HepG2 (cell line): ENCODE results near the gene GABRG3. TPM values are rescaled to one million over a fixed set of nuclear protein-coding genes. Genes with fewer than 3 reads are reported as not detected.

Source experiments
- ATAC-seq: fragments of 200-7000 bp; cut with Tn5 transposase; 3 replicates; pipeline ENCODE4 v1.9.1; 2020; ENCODE audit warnings: mild to moderate bottlenecking, moderate library complexity
- BruUV-seq: library from RNA; stranded (reverse); fragments of 400-500 nt; replicated peaks from 2 replicates; lab custom pipeline; 2021; lab: Mats Ljungman, UMichigan
- CTCF ChIA-PET: fragments of 300-600 bp; formaldehyde crosslinking; extraction: SDS; loops from one replicate; lab custom pipeline; 2021; ENCODE audit warnings: low total read pairs, inconsistent platforms, low intra/inter-chr PET ratio; lab: Yijun Ruan, JAX
- POLR2A ChIA-PET: fragments of 350-600 bp; sonication (Branson Sonifier 250); formaldehyde crosslinking; loops from one replicate; lab custom pipeline; 2020; ENCODE audit warnings: antibody characterized with exemption, inconsistent platforms; lab: Yijun Ruan, JAX
- DNase-seq: peaks from one replicate; pipeline ENCODE4 v3.0.0-alpha.2; 2015; ENCODE audit warnings: low spot score
- FAIRE-seq: peaks from 3 replicates; lab custom pipeline; 2011; peaks lifted over from hg19 to GRCh38; lab: Jason Lieb, UNC
- H2AFZ ChIP-seq: one replicate; pipeline ENCODE4 v1.6.1; 2011; ENCODE audit warnings: low read length, inconsistent platforms
- H3K27ac ChIP-seq: fragments of 300-600 bp; 3 replicates; pipeline ENCODE4 v1.8.0; 2011; ENCODE audit warnings: mixed run types, mild to moderate bottlenecking, mixed read lengths, low read length, inconsistent platforms; ENCODE audit not compliant: insufficient read depth; ENCODE audit errors: extremely low read length
- H3K27me3 ChIP-seq, 2 experiments: fragments of 200-600 bp in 1 of 2; 2 replicates in 1 of 2; 3 replicates in 1 of 2; pipeline versions ENCODE4 v1.6.0 to v1.8.0; 2011; ENCODE audit warnings: low read length in 2 of 2, mild to moderate bottlenecking in 2 of 2, moderate library complexity in 2 of 2, inconsistent platforms in 1 of 2; ENCODE audit not compliant: insufficient read depth in 2 of 2, control insufficient read depth in 1 of 2
- H3K36me3 ChIP-seq, 2 experiments: fragments of 200-600 bp in 1 of 2; replicated peaks in 1 of 2; 2 replicates in 1 of 2; 3 replicates in 1 of 2; pipeline versions ENCODE4 v1.5.1 to v1.8.0; 2011; ENCODE audit warnings: low read length in 2 of 2, inconsistent platforms in 1 of 2; ENCODE audit not compliant: insufficient read depth in 2 of 2, control insufficient read depth in 1 of 2
- H3K4me1 ChIP-seq: 2 replicates; pipeline ENCODE4 v1.5.1; 2012; ENCODE audit warnings: low read length, inconsistent platforms; ENCODE audit not compliant: insufficient read depth
- H3K4me2 ChIP-seq: 2 replicates; pipeline ENCODE4 v1.6.0; 2011; ENCODE audit warnings: low read depth, low read length, inconsistent platforms
- H3K4me3 ChIP-seq, 3 experiments: fragments of 200-600 bp in 1 of 3; sonication (generic), shearing (Covaris generic) in 1 of 3; replicated peaks in 1 of 3; 2 replicates each; pipeline ENCODE4 v1.5.1; 2011 to 2016; ENCODE audit warnings: low read length in 3 of 3, inconsistent platforms in 2 of 3, low read depth in 2 of 3, mild to moderate bottlenecking in 2 of 3, control low read depth in 1 of 3, mixed read lengths in 1 of 3; ENCODE audit not compliant: insufficient read depth in 1 of 3
- H3K79me2 ChIP-seq: one replicate; pipeline ENCODE4 v1.6.1; 2011; ENCODE audit warnings: low read length, inconsistent platforms; ENCODE audit not compliant: insufficient read depth
- H3K9ac ChIP-seq: 2 replicates; pipeline ENCODE4 v1.6.0; 2011; ENCODE audit warnings: mild to moderate bottlenecking, low read depth, low read length, inconsistent platforms; ENCODE audit not compliant: insufficient read depth
- H3K9me3 ChIP-seq: 2 replicates; pipeline ENCODE4 v1.5.1; 2012; ENCODE audit warnings: mild to moderate bottlenecking, low read length
- H4K20me1 ChIP-seq: 2 replicates; pipeline ENCODE4 v1.6.0; 2011; ENCODE audit warnings: inconsistent platforms, mild to moderate bottlenecking, low read length, moderate library complexity; ENCODE audit not compliant: insufficient read depth
- CTCF ChIP-seq: sonication (generic); formaldehyde crosslinking; IDR thresholded peaks from 2 replicates; pipeline ENCODE4 v1.5.0; 2020; ENCODE audit warnings: mild to moderate bottlenecking, missing genetic modification reagents, moderate library complexity
- DMAP1 ChIP-seq: IDR thresholded peaks from 2 replicates; pipeline ENCODE4 v1.6.1; 2016
- GMEB2 ChIP-seq: IDR thresholded peaks from 2 replicates; pipeline ENCODE4 v1.6.1; 2016; ENCODE audit warnings: missing biosample characterization, missing genetic modification reagents, low read depth
- MYPOP ChIP-seq: sonication (generic); formaldehyde crosslinking; IDR thresholded peaks from 2 replicates; pipeline ENCODE4 v1.8.1; 2023; ENCODE audit warnings: mild to moderate bottlenecking, moderate library complexity, missing genetic modification reagents
- NFKBIZ ChIP-seq: IDR thresholded peaks from 2 replicates; pipeline ENCODE4 v1.6.1; 2018; ENCODE audit warnings: missing genetic modification reagents, missing compliant biosample characterization
- POGK ChIP-seq: sonication (generic); formaldehyde crosslinking; conservative IDR thresholded peaks from 2 replicates; pipeline ENCODE4 v1.8.0; 2022; ENCODE audit warnings: mild to moderate bottlenecking, moderate library complexity, missing genetic modification reagents
- RAD21 ChIP-seq: fragments of 450-650 bp; formaldehyde crosslinking; IDR thresholded peaks from 2 replicates; pipeline ENCODE4 v1.5.0; 2020; ENCODE audit warnings: mild to moderate bottlenecking
- RCOR2 ChIP-seq: IDR thresholded peaks from 2 replicates; pipeline ENCODE4 v1.6.1; 2016; ENCODE audit warnings: missing biosample characterization, missing genetic modification reagents
- SRF ChIP-seq: IDR thresholded peaks from 2 replicates; pipeline ENCODE4 v1.6.1; 2011; ENCODE audit warnings: mild to moderate bottlenecking, low read depth, low read length, moderate library complexity
- STAG1 ChIP-seq: sonication (generic); formaldehyde crosslinking; IDR thresholded peaks from 2 replicates; pipeline ENCODE4 v1.4.0; 2020; ENCODE audit warnings: missing genetic modification reagents
- SYNCRIP ChIP-seq: fragments of 200-400 bp; formaldehyde crosslinking; IDR thresholded peaks from 2 replicates; pipeline ENCODE4 v1.6.1; 2018; ENCODE audit warnings: mild to moderate bottlenecking, low read depth, low read length; ENCODE audit not compliant: insufficient read depth
- TEAD2 ChIP-seq: sonication (generic); formaldehyde crosslinking; IDR thresholded peaks from 2 replicates; pipeline ENCODE4 v1.9.0; 2021; ENCODE audit warnings: missing genetic modification reagents
- XRCC5 ChIP-seq: fragments of 200-400 bp; formaldehyde crosslinking; optimal IDR thresholded peaks from 2 replicates; pipeline ENCODE3; 2017; ENCODE audit warnings: mild to moderate bottlenecking, low read length
- ZNF234 ChIP-seq: sonication (generic); formaldehyde crosslinking; conservative IDR thresholded peaks from 2 replicates; pipeline ENCODE4 v1.5.1; 2020; ENCODE audit warnings: mild to moderate bottlenecking, missing genetic modification reagents
- ZNF331 ChIP-seq: sonication (generic); formaldehyde crosslinking; IDR thresholded peaks from 2 replicates; pipeline ENCODE4 v1.4.0; 2020; ENCODE audit warnings: missing genetic modification reagents
- ZNF781 ChIP-seq: sonication (generic); formaldehyde crosslinking; IDR thresholded peaks from 2 replicates; pipeline ENCODE4 v1.5.1; 2020; ENCODE audit warnings: borderline replicate concordance, mild to moderate bottlenecking, missing genetic modification reagents; ENCODE audit errors: not compliant biosample characterization
- ZSCAN22 ChIP-seq: sonication (generic); formaldehyde crosslinking; IDR thresholded peaks from 2 replicates; pipeline ENCODE4 v1.4.0; 2020; ENCODE audit warnings: mild to moderate bottlenecking, missing genetic modification reagents
- WGBS: methylation state at CpG from one replicate; pipeline ENCODE4 v1.1.6; 2017; ENCODE audit warnings: low lambda C conversion rate; 5-methylcytosine and 5-hydroxymethylcytosine counted together
- in situ Hi-C: cut with HindIII; loops from 2 replicates; pipeline ENCODE4 v1.10.0; 2017; ENCODE audit warnings: low pct_unique_long_range_greater_than_20kb; ENCODE audit not compliant: extremely low pct_ligation_motif_present
- intact Hi-C: fragments of 100-400 bp; cut with micrococcal nuclease; formaldehyde crosslinking; loops from one replicate; pipeline ENCODE4 v1.10.0; 2022; ENCODE audit not compliant: unreplicated experiment
- polyA plus RNA-seq, 8 experiments: library from polyadenylated mRNA; depleted of rRNA in 3 of 8; stranded (reverse) in 7 of 8; unstranded in 1 of 8; fragments of >200 nt; fragmentation: Illumina TruSeq in 4 of 8; extraction: Trizol in 4 of 8; gene quantifications; 2 replicates each; pipeline versions ENCODE4 v1.2.1 to v1.2.3, GENCODE V29; 2011 to 2016; ENCODE audit warnings: low read depth in 4 of 8, missing spikeins in 1 of 8, mixed read lengths in 1 of 8; ENCODE audit not compliant: insufficient read depth in 1 of 8
- total RNA-seq, 5 experiments: library from RNA; depleted of rRNA; stranded (reverse); fragments of >200 nt; fragmentation: Illumina TruSeq; extraction: Trizol; gene quantifications; 2 replicates each; pipeline ENCODE4 v1.2.3, GENCODE V29; 2016; ENCODE audit warnings: low read depth in 1 of 5

The GABRG3 gene
- total and polyA plus RNA-seq, 2 of the 13 experiments (the other 11 are each of a cell fraction or from before 2014, with no cell fraction given) = not detected

- Histone ChIP-seq H4K20me1 (no peaks in the 10 kb centered on the region), H3K9me3 (no peaks in the 10 kb centered on the region), H3K27ac (no peak overlapping the region), H3K4me2 (no peak overlapping the region), H3K9ac (no peak overlapping the region), H3K4me3 (no peak overlapping the region), H3K36me3 (no peaks in the 10 kb centered on the region), H3K27me3 (no peaks in the 10 kb centered on the region), H3K79me2 (no peaks in the 10 kb centered on the region), H3K4me1 (no peaks in the 10 kb centered on the region), H2AFZ (no peak overlapping the region)
- WGBS = 42% methylated on average over 3 of the region's 19 CpGs
- TF ChIP-seq NFKBIZ = no peak
- peak; percentile 49; the same call in 1 of the 2 replicates for TF ChIP-seq RAD21 (CRISPR knock-in tag)
- TF ChIP-seq SYNCRIP = no peak
- TF ChIP-seq DMAP1 (CRISPR knock-in tag) = no peak
- no peak for TF ChIP-seq TEAD2 (CRISPR knock-in tag)
- 0 out of 2 replicates have a peak, but pooled peaks have one; percentile 11 for TF ChIP-seq SRF
- TF ChIP-seq ZNF234 (CRISPR knock-in tag) = no peak
- TF ChIP-seq ZNF781 (CRISPR knock-in tag) = no peak
- no peak for TF ChIP-seq GMEB2
- no peak for TF ChIP-seq ZNF331 (CRISPR knock-in tag)
- peak; percentile 30 for TF ChIP-seq XRCC5
- no peak for TF ChIP-seq ZSCAN22 (CRISPR knock-in tag)
- TF ChIP-seq MYPOP (CRISPR knock-in tag) = no peak
- TF ChIP-seq RCOR2 = no peak
- TF ChIP-seq STAG1 (CRISPR knock-in tag) = peak; percentile 71
- peak; percentile 76 for TF ChIP-seq CTCF
- TF ChIP-seq POGK = no peak
- CTCF ChIA-PET = interaction anchor here (0.8 to 1.7 kb wide), 2 partner anchors 299 to 470 kb away, joined by 4 to 9 read pairs; no protein-coding TSS in a partner anchor
- POLR2A ChIA-PET = no interaction called here
- FAIRE-seq (no peak), DNase-seq (peak; percentile 5), ATAC-seq (peak; percentile 71)
- BruUV-seq = no TSS peak
- intact Hi-C loops = loop anchor here (2.0 kb wide), 2 partner anchors 120 to 468 kb away; no protein-coding TSS in a partner anchor
- in situ Hi-C loops = loop anchor here (5.0 to 10.0 kb wide), 2 partner anchors 294 to 467 kb away; no protein-coding TSS in a partner anchor
Measured at GRCh38 chr15:27358751-27359434, 387.9 kb downstream of the GABRG3 start.
